Measurements from ENCODE around the gene SLC10A7.

SLC10A7 gene

GRCh38 chr4:146490106-146490505 lies 31.6 kb downstream of the SLC10A7 start:
- no peak for DNase-seq

- DNase-seq = no peak
Observed at GRCh38 chr4:146488495-146489174, 33.1 kb downstream of the SLC10A7 start.

- no peak for DNase-seq
Observed at GRCh38 chr4:146486565-146486964, 35.2 kb downstream of the SLC10A7 start.

- peak; percentile 33 for DNase-seq
Observed at GRCh38 chr4:146485968-146486367, 35.8 kb downstream of the SLC10A7 start.

- no peak for DNase-seq
Observed at GRCh38 chr4:146482788-146483187, 39.0 kb downstream of the SLC10A7 start.

- no peak for DNase-seq
Observed at GRCh38 chr4:146481246-146481645, 40.5 kb downstream of the SLC10A7 start.

- DNase-seq = no peak
Observed at GRCh38 chr4:146478009-146478408, 43.7 kb downstream of the SLC10A7 start.

- DNase-seq = no peak
Observed at GRCh38 chr4:146477054-146477453, 44.7 kb downstream of the SLC10A7 start.

- no peak for DNase-seq
Observed at GRCh38 chr4:146472404-146472803, 49.3 kb downstream of the SLC10A7 start.

GRCh38 chr4:146470604-146471003 lies 51.1 kb downstream of the SLC10A7 start:
- no peak for DNase-seq

- DNase-seq = no peak
Observed at GRCh38 chr4:146469022-146469421, 52.7 kb downstream of the SLC10A7 start.

- peak; percentile 43 for DNase-seq
Observed at GRCh38 chr4:146465628-146466027, 56.1 kb downstream of the SLC10A7 start.

GRCh38 chr4:146462251-146462650 lies 59.5 kb downstream of the SLC10A7 start:
- DNase-seq = no peak

- peak; percentile 83 for DNase-seq
Observed at GRCh38 chr4:146458594-146458993, 63.1 kb downstream of the SLC10A7 start.

- no peak for DNase-seq
Observed at GRCh38 chr4:146456681-146457080, 65.1 kb downstream of the SLC10A7 start.

- DNase-seq = no peak
Observed at GRCh38 chr4:146453181-146453807, 68.4 kb downstream of the SLC10A7 start.

- DNase-seq = peak; percentile 30
Observed at GRCh38 chr4:146450524-146450923, 71.2 kb downstream of the SLC10A7 start.

GRCh38 chr4:146446555-146446954 lies 75.2 kb downstream of the SLC10A7 start:
- no peak for DNase-seq

- DNase-seq = no peak
Observed at GRCh38 chr4:146445198-146446150, 76.3 kb downstream of the SLC10A7 start.

GRCh38 chr4:146443525-146443924 lies 78.2 kb downstream of the SLC10A7 start:
- DNase-seq = no peak

GRCh38 chr4:146442801-146443200 lies 78.9 kb downstream of the SLC10A7 start:
- DNase-seq = no peak

- DNase-seq = no peak
Observed at GRCh38 chr4:146439999-146440398, 81.7 kb downstream of the SLC10A7 start.

- DNase-seq = no peak
Observed at GRCh38 chr4:146439437-146439836, 82.3 kb downstream of the SLC10A7 start.

- DNase-seq = no peak
Observed at GRCh38 chr4:146437778-146438177, 84.0 kb downstream of the SLC10A7 start.

All from activated CD4-positive, alpha-beta T cell treated with anti-CD3 and anti-CD28 coated beads, Interleukin-2, amount 50 U/mL, for 16 hours (primary cell).